ENCODE data around the gene ZDHHC11. TPM values are rescaled to one million over a fixed set of nuclear protein-coding genes. Genes with fewer than 3 reads are reported as not detected.
"Not testable (repeated sequence)": the region's sequence is repeated elsewhere in the genome, so short reads cannot be mapped to it uniquely, and the experiment has no call there.

The ZDHHC11 gene
- total RNA-seq, 1 donor from 2014 or later: 1.5 TPM

DNA sequence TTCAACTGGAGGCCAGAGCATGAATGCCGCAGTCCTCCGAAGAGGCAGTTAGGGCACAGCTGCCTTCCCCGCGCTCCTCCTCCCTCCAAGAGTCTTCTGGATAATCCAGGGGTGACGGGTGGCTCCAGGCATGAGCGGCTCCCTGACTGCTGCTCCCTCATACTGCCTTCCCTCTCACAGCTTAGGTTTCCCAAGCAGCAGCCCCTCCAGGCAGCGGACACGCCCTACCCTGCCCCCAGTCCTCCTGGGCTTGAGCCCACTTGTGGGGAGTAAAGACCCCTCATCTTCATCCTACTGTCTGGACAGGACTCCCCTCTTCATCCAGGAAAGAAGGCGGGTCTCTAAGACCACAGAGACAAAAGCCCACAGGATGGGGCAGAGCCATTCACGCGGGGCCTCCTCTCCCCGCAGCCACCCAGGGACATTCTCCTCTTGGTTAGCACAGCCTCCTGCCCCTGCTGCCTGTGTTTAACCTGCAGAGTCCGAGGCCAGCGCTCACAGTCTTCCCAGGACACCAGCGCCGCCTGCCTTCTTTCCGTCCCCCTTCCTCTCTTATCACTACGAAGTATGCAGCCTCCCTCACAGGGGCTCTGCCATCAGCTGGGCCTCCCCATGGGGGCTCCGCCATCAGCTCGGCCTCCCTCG lies 5.6 kb downstream of the ZDHHC11 start:
- H3K4me3 ChIP-seq (ENCODE audit: low read depth, low read length); DNase-seq (ENCODE audit: low read depth): not testable (repeated sequence)

- not testable (repeated sequence) for H3K4me3 ChIP-seq (ENCODE audit: low read depth, low read length); DNase-seq (ENCODE audit: low read depth)
Observed at GRCh38 chr5:844426-844825, 6.4 kb downstream of the ZDHHC11 start.

GRCh38 chr5:843926-844325 lies 6.9 kb downstream of the ZDHHC11 start:
- not testable (repeated sequence) for DNase-seq (ENCODE audit: low read depth)

GRCh38 chr5:843371-843770 lies 7.4 kb downstream of the ZDHHC11 start:
- DNase-seq (ENCODE audit: low read depth): not testable (repeated sequence)

More at GRCh38 chr5:843926-844325, 6.9 kb downstream of the ZDHHC11 start:
- H3K4me3 ChIP-seq (ENCODE audit: low read depth, low read length): not testable (repeated sequence)

GRCh38 chr5:842402-843221 lies 8.2 kb downstream of the ZDHHC11 start:
- H3K4me3 ChIP-seq (ENCODE audit: low read depth, low read length); DNase-seq (ENCODE audit: low read depth): not testable (repeated sequence)

More at GRCh38 chr5:843371-843770, 7.4 kb downstream of the ZDHHC11 start:
- H3K4me3 ChIP-seq (ENCODE audit: low read depth, low read length): not testable (repeated sequence)

GRCh38 chr5:841531-842401 lies 9.0 kb downstream of the ZDHHC11 start:
- not testable (repeated sequence) for DNase-seq (ENCODE audit: low read depth); H3K4me3 ChIP-seq (ENCODE audit: low read depth, low read length)

GRCh38 chr5:840974-841435 lies 9.8 kb downstream of the ZDHHC11 start:
- not testable (repeated sequence) for DNase-seq (ENCODE audit: low read depth); H3K4me3 ChIP-seq (ENCODE audit: low read depth, low read length)

GRCh38 chr5:840118-840973 lies 10.4 kb downstream of the ZDHHC11 start:
- not testable (repeated sequence) for DNase-seq (ENCODE audit: low read depth); H3K4me3 ChIP-seq (ENCODE audit: low read depth, low read length)

DNA sequence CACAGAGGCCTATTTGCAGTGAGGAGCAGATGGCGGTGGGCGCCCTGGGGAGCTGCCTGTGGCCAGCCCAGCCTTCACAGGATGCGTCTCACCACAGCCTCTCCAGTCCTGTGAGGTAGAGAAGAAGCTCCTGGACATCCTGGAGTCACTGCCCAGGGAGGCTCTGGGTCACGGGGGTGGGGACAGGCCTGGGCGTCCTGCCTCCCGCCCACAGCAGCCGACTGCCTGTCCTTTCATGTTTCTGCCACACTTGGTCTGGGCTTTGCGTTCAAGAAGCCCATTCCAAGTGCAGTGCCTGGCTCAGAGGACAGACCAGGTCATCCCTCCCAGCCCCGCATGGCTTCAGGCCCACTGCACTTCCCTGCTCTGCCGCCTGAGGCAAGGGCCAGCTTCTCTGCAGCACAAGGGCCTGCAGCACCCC lies 12.3 kb downstream of the ZDHHC11 start:
- H3K4me3 ChIP-seq (ENCODE audit: low read depth, low read length); DNase-seq (ENCODE audit: low read depth): not testable (repeated sequence)

GRCh38 chr5:837621-838121 lies 13.1 kb downstream of the ZDHHC11 start:
- not testable (repeated sequence) for H3K4me3 ChIP-seq (ENCODE audit: low read depth, low read length); DNase-seq (ENCODE audit: low read depth)

- H3K4me3 ChIP-seq (ENCODE audit: low read depth, low read length); DNase-seq (ENCODE audit: low read depth): not testable (repeated sequence)
Observed at GRCh38 chr5:835933-836612, 14.7 kb downstream of the ZDHHC11 start.

- DNase-seq (ENCODE audit: low read depth); H3K4me3 ChIP-seq (ENCODE audit: low read depth, low read length): not testable (repeated sequence)
Observed at GRCh38 chr5:834013-834412, 16.8 kb downstream of the ZDHHC11 start.

DNA sequence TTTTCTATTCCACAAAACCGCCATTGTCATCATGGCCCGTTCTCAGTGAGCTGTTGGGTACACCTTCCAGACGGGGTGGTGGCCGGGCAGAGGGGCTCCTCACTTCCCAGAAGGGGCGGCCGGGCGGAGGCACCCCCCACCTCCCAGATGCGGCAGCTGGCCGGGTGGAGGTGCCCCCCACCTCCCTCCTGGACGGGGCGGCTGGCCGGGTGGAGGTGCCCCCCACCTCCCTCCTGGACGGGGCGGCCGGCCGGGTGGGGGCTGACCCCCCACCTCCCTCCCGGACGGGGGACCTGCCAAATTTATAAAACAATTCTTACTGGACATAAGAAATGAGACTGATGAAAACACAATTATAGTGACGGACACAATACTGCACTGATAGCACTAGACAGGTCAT lies 22.6 kb downstream of the ZDHHC11 start:
- not testable (repeated sequence) for DNase-seq (ENCODE audit: low read depth)

GRCh38 chr5:825544-825943 lies 25.2 kb downstream of the ZDHHC11 start:
- not testable (repeated sequence) for H3K4me3 ChIP-seq (ENCODE audit: low read depth, low read length); DNase-seq (ENCODE audit: low read depth)

More for the DNA sequence above, 22.6 kb downstream of the ZDHHC11 start:
- not testable (repeated sequence) for H3K4me3 ChIP-seq (ENCODE audit: low read depth, low read length)

Data from epithelial cell of proximal tubule (primary cell).